22Rv1 (cell line): Measurements from ENCODE around the gene PLEKHG2.

Experiments used
- H3K27ac ChIP-seq: fragments of 450-650 bp; 2 replicates; pipeline ENCODE4 v1.5.1; 2017
- CTCF ChIP-seq: fragments of 450-650 bp; IDR thresholded peaks from 2 replicates; pipeline ENCODE4 v1.5.1; 2017; ENCODE audit warnings: mild to moderate bottlenecking
- ZFX ChIP-seq: fragments of 450-650 bp; IDR thresholded peaks from 2 replicates; pipeline ENCODE4 v1.6.1; 2017; ENCODE audit warnings: antibody characterized with exemption, borderline replicate concordance

The PLEKHG2 gene

DNA sequence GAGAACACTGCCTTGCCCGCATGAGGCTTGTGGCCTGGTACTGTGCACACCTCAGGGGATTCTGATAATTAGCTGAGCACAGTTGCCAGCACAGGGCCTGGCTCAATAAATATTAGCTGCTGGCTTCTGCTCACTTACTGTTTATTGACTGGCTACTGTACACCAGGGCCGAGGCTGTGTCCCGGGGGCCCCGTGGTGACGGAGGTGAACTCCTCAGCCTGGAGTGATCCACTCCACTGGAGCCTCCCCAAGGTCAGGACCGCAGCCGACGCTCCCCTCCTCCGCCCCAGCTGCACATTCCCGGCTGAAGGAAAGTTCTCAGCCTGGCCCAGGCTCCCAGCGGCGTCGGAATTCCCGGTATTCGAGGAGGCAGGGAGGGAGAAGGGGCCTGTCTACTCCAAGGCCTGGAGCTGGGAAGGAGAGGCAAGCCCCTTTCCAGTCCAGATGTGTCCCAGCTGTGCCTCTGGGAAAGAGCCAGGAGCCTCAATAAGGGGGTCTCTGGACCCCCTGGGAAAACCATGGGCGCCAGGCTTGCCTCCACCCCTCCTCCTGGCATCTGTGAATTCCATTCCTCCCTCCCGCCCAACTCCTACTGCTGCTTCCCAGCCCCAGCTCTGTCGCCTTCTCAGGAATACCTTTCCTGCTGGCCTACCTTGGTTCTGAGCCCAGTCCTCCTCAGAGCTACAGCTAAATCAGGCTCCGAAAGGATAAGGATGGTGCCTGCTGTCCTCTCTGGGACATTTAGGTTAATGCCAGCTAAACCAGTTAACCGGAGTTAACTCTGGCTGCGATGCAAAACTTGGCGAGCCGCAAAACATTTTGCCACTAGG is 16.0 kb downstream of the PLEKHG2 start:
- TF ChIP-seq ZFX (no peak), CTCF (no peak)
- H3K27ac ChIP-seq: no peak overlapping the region

- peak overlapping the region; percentile 40; the same call in 1 of the 2 replicates for H3K27ac ChIP-seq
- TF ChIP-seq ZFX: no peak
- TF ChIP-seq CTCF: no peak
Observed at GRCh38 chr19:39430675-39431593, 18.5 kb downstream of the PLEKHG2 start.

- TF ChIP-seq ZFX: no peak
- no peak for TF ChIP-seq CTCF
- no peak overlapping the region for H3K27ac ChIP-seq
Observed at GRCh38 chr19:39432677-39433025, 20.2 kb downstream of the PLEKHG2 start.

- TF ChIP-seq ZFX (no peak), CTCF (no peak)
- peak overlapping the region; percentile 85; the same call in 1 of the 2 replicates for H3K27ac ChIP-seq
Observed at GRCh38 chr19:39433480-39434079, 21.1 kb downstream of the PLEKHG2 start.

GRCh38 chr19:39434123-39435076 is 21.9 kb downstream of the PLEKHG2 start:
- peak overlapping the region; percentile 85 for H3K27ac ChIP-seq
- TF ChIP-seq CTCF (no peak), ZFX (no peak)

DNA sequence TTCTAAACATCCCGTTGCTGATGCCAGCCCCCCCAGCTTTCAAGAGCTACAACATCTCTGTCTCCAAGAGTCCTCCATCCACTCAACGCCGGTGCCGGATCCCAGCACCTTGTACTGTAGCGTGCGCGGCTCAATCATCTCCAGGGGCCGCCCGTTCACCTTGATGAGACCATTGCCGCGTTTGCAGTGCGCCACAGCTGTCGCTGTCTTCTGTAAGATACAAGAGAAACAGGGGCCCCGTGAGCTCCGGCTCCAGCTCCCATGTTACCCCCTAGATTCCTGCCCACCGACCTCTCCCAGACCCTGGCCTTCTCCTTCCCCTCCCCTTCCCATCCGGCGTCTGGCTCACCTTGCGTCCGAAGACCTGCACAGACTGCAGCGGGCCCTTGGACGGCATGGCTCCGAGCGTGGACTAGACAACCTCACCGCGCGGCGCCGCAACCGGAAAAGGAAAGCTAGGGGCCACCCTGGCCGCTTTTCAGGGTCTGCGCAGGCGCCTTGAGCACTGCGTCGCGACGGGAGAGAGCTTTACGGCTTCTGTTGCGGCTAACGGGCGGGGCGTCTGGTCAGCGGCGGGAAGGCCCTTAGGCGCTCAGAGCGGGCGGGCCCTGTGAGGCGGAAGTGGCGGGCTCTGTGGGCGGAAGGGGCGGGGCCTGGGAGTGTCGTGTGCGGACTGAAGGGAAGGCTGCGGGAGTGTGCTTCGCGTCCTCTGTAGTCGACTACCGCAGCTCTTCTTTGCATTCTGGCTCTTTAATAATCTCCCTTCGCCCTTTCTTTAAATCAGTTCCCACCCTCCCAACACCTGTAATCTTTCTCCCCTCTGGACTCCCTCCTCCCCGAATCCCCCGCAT is 23.3 kb downstream of the PLEKHG2 start, which contains the start of gene RPS16:
Gene RPS16, minus strand, starts transcription at position 451 of the 851 bp plus-strand sequence. Its CDS starts 54 bp downstream, at position 397.
- H3K27ac ChIP-seq: peak within 1 kb of the TSS; percentile 85
- TF ChIP-seq CTCF (no peak), ZFX (no peak)
